Motor neuron (in vitro differentiated cells): ENCODE data around the gene CLIP2. TPM values are rescaled to one million over a fixed set of nuclear protein-coding genes. Genes with fewer than 3 reads are reported as not detected.
A peak's percentile ranks its signal among the peaks of the same experiment; 100 is the strongest.
"Not testable (repeated sequence)": the region's sequence is repeated elsewhere in the genome, so short reads cannot be mapped to it uniquely, and the experiment has no call there.

Experiments used
- ATAC-seq, 8 experiments: fragments of 200-7000 bp; cut with Tn5 transposase; replicated peaks in 6 of 8; 2 replicates each; pipeline ENCODE4 v1.8.0; 2021; ENCODE audit warnings: mild to moderate bottlenecking in 8 of 8, moderate library complexity in 8 of 8
- H3K27ac ChIP-seq, 2 donors: fragments of 250-450 bp; sonication (Bioruptor Pico); 2 replicates each; pipeline ENCODE4 v1.9.0; 2021; ENCODE audit warnings: antibody characterized with exemption in 2 of 2, mild to moderate bottlenecking in 2 of 2, moderate library complexity in 1 of 2
- H3K4me1 ChIP-seq, 2 donors: fragments of 250-450 bp; sonication (Bioruptor Pico); replicated peaks in 1 of 2; 2 replicates each; pipeline ENCODE4 v1.6.1; 2021; ENCODE audit warnings: antibody characterized with exemption in 2 of 2, mild to moderate bottlenecking in 2 of 2, moderate library complexity in 1 of 2
- H3K4me3 ChIP-seq, 5 donors: fragments of 250-450 bp; sonication (Bioruptor Pico); 2 replicates each; pipeline ENCODE4 v1.9.0; 2021; ENCODE audit warnings: antibody characterized with exemption in 5 of 5, mild to moderate bottlenecking in 5 of 5, moderate library complexity in 4 of 5
- WGBS, 10 experiments: fragments of 450-650 bp; shearing (Covaris generic); methylation state at CpG; one replicate each; pipeline ENCODE4 v1.0.0; 2022; 5-methylcytosine and 5-hydroxymethylcytosine counted together
- in situ Hi-C, 9 experiments: fragments of 400-800 bp; cut with MboI; loops; one replicate each; pipeline ENCODE4 v1.15.0; 2021; ENCODE audit warnings: low sequenced_read_pairs in 9 of 9, low pct_unique_long_range_greater_than_20kb in 2 of 9; ENCODE audit not compliant: unreplicated experiment in 9 of 9
- total RNA-seq, 8 experiments: library from RNA; unstranded; fragments of 300-600 nt; gene quantifications; 2 replicates each; pipeline versions ENCODE4 v1.2.3 to v1.2.4, GENCODE V29; 2022

The CLIP2 gene
- total RNA-seq, 8 experiments from 2014 or later: 11.3 to 51.8 (median 32.7) TPM

GRCh38 chr7:74329225-74329624, 40.0 kb downstream of the CLIP2 start:
- Histone ChIP-seq H3K4me1 (no peaks in the 10 kb centered on the region), H3K4me3 (no peak overlapping the region), H3K27ac (no peak overlapping the region)
- in situ Hi-C loops: no loop called here
- 93 to 100% (median 100%) methylated on average over 1 to 5 of the region's 7 CpGs; no CpG with 5 or more reads in 4 of the 10 experiments for WGBS, 10 experiments
- ATAC-seq: no peak

GRCh38 chr7:74332373-74333176, 43.4 kb downstream of the CLIP2 start:
- no peak overlapping the region for H3K27ac ChIP-seq
- 40 to 100% (median 92%) methylated on average over 1 to 5 of the region's 17 CpGs; no CpG with 5 or more reads in 5 of the 10 experiments for WGBS, 10 experiments
- in situ Hi-C loops: no loop called here
- H3K4me1 ChIP-seq: no peaks in the 10 kb centered on the region
- no peak overlapping the region for H3K4me3 ChIP-seq
- ATAC-seq: no peak

GRCh38 chr7:74334030-74334429, 44.8 kb downstream of the CLIP2 start:
- in situ Hi-C loops: no loop called here
- 53 to 92% (median 87%) methylated on average over 3 to 5 of the region's 11 CpGs; no CpG with 5 or more reads in 4 of the 10 experiments for WGBS, 10 experiments
- no peak for ATAC-seq
- H3K27ac ChIP-seq: no peak overlapping the region
- H3K4me1 ChIP-seq: no peaks in the 10 kb centered on the region
- H3K4me3 ChIP-seq: no peak overlapping the region

GRCh38 chr7:74337926-74338325, 48.7 kb downstream of the CLIP2 start:
- in situ Hi-C loops: no loop called here
- no peak for ATAC-seq
- Histone ChIP-seq H3K4me3 (no peak overlapping the region), H3K4me1 (no peaks in the 10 kb centered on the region), H3K27ac (no peak overlapping the region)
- 50 to 100% (median 85%) methylated on average over 1 to 8 of the region's 9 CpGs; no CpG with 5 or more reads in 2 of the 10 experiments for WGBS, 10 experiments

- in situ Hi-C loops: no loop called here
- no peak for ATAC-seq
- WGBS, 10 experiments: 90 to 100% (median 100%) methylated on average over 1 to 4 of the region's 52 CpGs; no CpG with 5 or more reads in 7 of the 10 experiments
- Histone ChIP-seq H3K4me1 (no peaks in the 10 kb centered on the region), H3K4me3 (no peak overlapping the region), H3K27ac (no peak overlapping the region)
These were observed 49.3 kb downstream of the CLIP2 start for GRCh38 chr7:74338366-74339108.

- 80 to 100% (median 100%) methylated on average over 1 to 2 of the region's 2 CpGs; no CpG with 5 or more reads in 5 of the 10 experiments for WGBS, 10 experiments
- in situ Hi-C loops, H3K4me3 ChIP-seq, H3K27ac ChIP-seq, ATAC-seq, H3K4me1 ChIP-seq: not testable (repeated sequence)
These were observed 50.4 kb downstream of the CLIP2 start for GRCh38 chr7:74339648-74340047.

- no peak overlapping the region for H3K4me3 ChIP-seq
- 53 to 95% (median 82%) methylated on average over 2 to 7 of the region's 14 CpGs; no CpG with 5 or more reads in 3 of the 10 experiments for WGBS, 10 experiments
- no peak overlapping the region for H3K27ac ChIP-seq
- in situ Hi-C loops: no loop called here
- no peaks in the 10 kb centered on the region for H3K4me1 ChIP-seq
- peak in 7 of 8 experiments; percentile 33 to 99 (median 88) for ATAC-seq
These were observed 54.3 kb downstream of the CLIP2 start for GRCh38 chr7:74343281-74344131.

- no peak overlapping the region for H3K27ac ChIP-seq
- WGBS, 10 experiments: 79 to 100% (median 95%) methylated on average over 1 to 2 of the region's 2 CpGs; no CpG with 5 or more reads in 6 of the 10 experiments
- ATAC-seq: no peak
- H3K4me3 ChIP-seq: no peak overlapping the region
- no peaks in the 10 kb centered on the region for H3K4me1 ChIP-seq
- in situ Hi-C loops: no loop called here
These were observed 54.9 kb downstream of the CLIP2 start for GRCh38 chr7:74344132-74344496.

- ATAC-seq: no peak
- H3K27ac ChIP-seq: no peak overlapping the region
- in situ Hi-C loops: no loop called here
- H3K4me1 ChIP-seq: no peaks in the 10 kb centered on the region
- no peak overlapping the region for H3K4me3 ChIP-seq
- 79 to 100% (median 100%) methylated on average over 1 to 2 of the region's 2 CpGs; no CpG with 5 or more reads in 6 of the 10 experiments for WGBS, 10 experiments
These were observed 55.6 kb downstream of the CLIP2 start for GRCh38 chr7:74344786-74345185.

- no peak overlapping the region for H3K4me3 ChIP-seq
- H3K4me1 ChIP-seq: no peaks in the 10 kb centered on the region
- no peak for ATAC-seq
- in situ Hi-C loops: no loop called here
- H3K27ac ChIP-seq: no peak overlapping the region
- WGBS, 10 experiments: 57 to 100% (median 100%) methylated on average over 1 to 2 of the region's 2 CpGs; no CpG with 5 or more reads in 4 of the 10 experiments
These were observed 56.8 kb downstream of the CLIP2 start for GRCh38 chr7:74345970-74346369.

- no peak for ATAC-seq
- Histone ChIP-seq H3K4me1 (no peaks in the 10 kb centered on the region), H3K27ac (no peak overlapping the region), H3K4me3 (no peak overlapping the region)
- WGBS, 10 experiments: 95 to 100% (median 98%) methylated on average over 1 to 5 of the region's 10 CpGs; no CpG with 5 or more reads in 6 of the 10 experiments
- in situ Hi-C loops: no loop called here
These were observed 60.4 kb downstream of the CLIP2 start for GRCh38 chr7:74349621-74350020.

GRCh38 chr7:74350751-74351150, 61.5 kb downstream of the CLIP2 start:
- 83 to 100% (median 100%) methylated on average over 1 of the region's 1 CpG for WGBS, 10 experiments
- Histone ChIP-seq H3K4me3 (no peak overlapping the region), H3K27ac (no peak overlapping the region), H3K4me1 (no peaks in the 10 kb centered on the region)
- no peak for ATAC-seq
- in situ Hi-C loops: no loop called here
